H1 (cell line): Measurements from ENCODE around the gene UPF1. TPM values are rescaled to one million over a fixed set of nuclear protein-coding genes. Genes with fewer than 3 reads are reported as not detected.

ENCODE experiments used
- BCL11A ChIP-seq, 2 experiments: IDR thresholded peaks; one replicate each; pipeline ENCODE4 v1.6.1; 2011; ENCODE audit warnings: low read depth in 2 of 2, low read length in 2 of 2, mild to moderate bottlenecking in 2 of 2
- BRCA1 ChIP-seq: IDR thresholded peaks from 2 replicates; pipeline ENCODE4 v1.6.1; 2012; ENCODE audit warnings: low read depth, low read length, improper control_type of control experiment
- CBX5 ChIP-seq: fragments of 300-800, 300-1000 bp; sonication (generic); IDR thresholded peaks from 2 replicates; pipeline ENCODE4 v1.7.1; 2016; ENCODE audit warnings: antibody characterized with exemption, low read length, low read depth
- CEBPB ChIP-seq: IDR thresholded peaks from 2 replicates; pipeline ENCODE4 v1.6.1; 2012; ENCODE audit warnings: low read depth, low read length
- CREB1 ChIP-seq: IDR thresholded peaks from 2 replicates; pipeline ENCODE4 v1.6.1; 2012; ENCODE audit warnings: inconsistent platforms
- E2F6 ChIP-seq: IDR thresholded peaks from 2 replicates; pipeline ENCODE4 v1.6.1; 2012; ENCODE audit warnings: inconsistent platforms
- EGR1 ChIP-seq: IDR thresholded peaks from 2 replicates; pipeline ENCODE4 v1.6.1; 2011; ENCODE audit warnings: low read depth, low read length, borderline replicate concordance
- GABPA ChIP-seq: IDR thresholded peaks from 2 replicates; pipeline ENCODE4 v1.6.1; 2011; ENCODE audit warnings: mild to moderate bottlenecking, low read length, moderate library complexity, borderline replicate concordance; ENCODE audit not compliant: insufficient read depth
- GTF2F1 ChIP-seq: IDR thresholded peaks from 2 replicates; pipeline ENCODE4 v1.6.1; 2012; ENCODE audit warnings: low read depth, low read length, improper control_type of control experiment, borderline replicate concordance
- HDAC2 ChIP-seq, 2 experiments: fragments of 300-600 bp in 1 of 2; sonication (generic) in 1 of 2; IDR thresholded peaks; 2 replicates each; pipeline ENCODE4 v1.6.1; 2011 to 2012; ENCODE audit warnings: low read depth in 2 of 2, low read length in 2 of 2, mild to moderate bottlenecking in 2 of 2, moderate library complexity in 2 of 2, borderline replicate concordance in 1 of 2, inconsistent platforms in 1 of 2
- JUN ChIP-seq: IDR thresholded peaks from 2 replicates; pipeline ENCODE4 v1.6.1; 2011; ENCODE audit warnings: low read depth, mild to moderate bottlenecking, improper control_type of control experiment, low read length
- JUND ChIP-seq: IDR thresholded peaks from 2 replicates; pipeline ENCODE4 v1.6.1; 2011; ENCODE audit warnings: mild to moderate bottlenecking, improper control_type of control experiment, low read length
- KDM1A ChIP-seq: fragments of 200-600, 300-600 bp; sonication (generic); IDR thresholded peaks from 2 replicates; pipeline ENCODE4 v1.7.1; 2016; ENCODE audit warnings: mild to moderate bottlenecking, low read length, borderline replicate concordance
- KDM4A ChIP-seq: IDR thresholded peaks from one replicate; pipeline ENCODE4 v1.7.1; 2012; ENCODE audit warnings: low read depth, mild to moderate bottlenecking, moderate library complexity, low read length, inconsistent platforms; ENCODE audit not compliant: severe bottlenecking
- PHF8 ChIP-seq: fragments of 200-600 bp; sonication (generic); conservative IDR thresholded peaks from 2 replicates; pipeline ENCODE4 v1.7.1; 2012; ENCODE audit warnings: low read depth, mild to moderate bottlenecking, inconsistent platforms, low read length, moderate library complexity
- POU5F1 ChIP-seq: IDR thresholded peaks from 2 replicates; pipeline ENCODE4 v1.6.1; 2011; ENCODE audit warnings: low read depth, mild to moderate bottlenecking, low read length, moderate library complexity
- RXRA ChIP-seq: IDR thresholded peaks from 2 replicates; pipeline ENCODE4 v1.6.1; 2011; ENCODE audit warnings: low read depth, mild to moderate bottlenecking, low read length, moderate library complexity; ENCODE audit not compliant: insufficient read depth
- SAP30 ChIP-seq: fragments of 300-600 bp; sonication (generic); IDR thresholded peaks from 2 replicates; pipeline ENCODE4 v1.7.1; 2012; ENCODE audit warnings: low read length, moderate library complexity, mild to moderate bottlenecking, inconsistent platforms; ENCODE audit not compliant: insufficient read depth, insufficient replicate concordance
- SIN3A ChIP-seq, 2 experiments: IDR thresholded peaks in 1 of 2; conservative IDR thresholded peaks in 1 of 2; 2 replicates each; pipeline ENCODE4 v1.6.1; 2011 to 2012; ENCODE audit warnings: low read length in 2 of 2, improper control_type of control experiment in 1 of 2, low read depth in 1 of 2, mild to moderate bottlenecking in 1 of 2
- TAF7 ChIP-seq: optimal IDR thresholded peaks from 2 replicates; pipeline ENCODE3; 2011; ENCODE audit warnings: low read depth, mild to moderate bottlenecking, inconsistent platforms, low read length, moderate library complexity, borderline replicate concordance
- YY1 ChIP-seq: IDR thresholded peaks from 2 replicates; pipeline ENCODE4 v1.6.1; 2011; ENCODE audit warnings: low read depth, mild to moderate bottlenecking, low read length
- polyA plus RNA-seq, 7 experiments: library from polyadenylated mRNA; depleted of rRNA in 3 of 7; stranded (reverse) in 5 of 7; unstranded in 2 of 7; fragments of >200 nt in 5 of 7; fragments of 200-250 nt in 2 of 7; gene quantifications; 1 replicate in 5 of 7; 2 replicates in 1 of 7; 4 replicates in 1 of 7; pipeline versions ENCODE4 v1.2.1 to v1.2.3, GENCODE V29; 2011 to 2013; ENCODE audit warnings: missing spikeins in 2 of 7, mixed read lengths in 2 of 7
- total RNA-seq: library from RNA; stranded (reverse); fragmentation: NEBNext Ultra II Directional; extraction: Animal tissue kit (Norgen Biotek cat#: 25700); gene quantifications from 2 replicates; pipeline ENCODE4 v1.2.1, GENCODE V29; 2021

Gene UPF1
- total and polyA plus RNA-seq, 2 of the 8 experiments (the other 6 are each of a cell fraction or from before 2014, with no cell fraction given): 46.4 to 62.0 TPM

GRCh38 chr19:18831524-18832305, at the start of gene UPF1 (continued):
- TF ChIP-seq CEBPB: no peak
- no peak for TF ChIP-seq BRCA1
- peak; percentile 88 for TF ChIP-seq PHF8
- TF ChIP-seq EGR1: no peak
- no peak for TF ChIP-seq POU5F1
- no peak for TF ChIP-seq GTF2F1
- TF ChIP-seq JUND: no peak
- peak; percentile 86 for TF ChIP-seq KDM4A
- peak; percentile 88 for TF ChIP-seq TAF7
- TF ChIP-seq BCL11A (IDR thresholded peaks at IDR 0.05; ENCODE audit: low read depth in 2 of 2, low read length in 2 of 2): no peak
- TF ChIP-seq CREB1: no peak
- peak; percentile 38 for TF ChIP-seq E2F6
- no peak for TF ChIP-seq SIN3A (conservative IDR thresholded peaks at IDR 0.05 in 1 of 2, IDR thresholded peaks at IDR 0.05 in 1 of 2; ENCODE audit: low read depth in 1 of 2, low read length in 2 of 2)
- TF ChIP-seq YY1: no peak
- TF ChIP-seq SAP30: no peak
- TF ChIP-seq HDAC2 (IDR thresholded peaks at IDR 0.05; ENCODE audit: borderline replicate concordance in 1 of 2, low read depth in 2 of 2, low read length in 2 of 2): peak in 1 of 2 experiments; percentile 88; a peak in 1 of 4 replicates
- 0 out of 2 replicates have a peak, but pooled peaks have one; percentile 18 for TF ChIP-seq GABPA
- no peak for TF ChIP-seq CBX5
- no peak for TF ChIP-seq JUN
- TF ChIP-seq RXRA: no peak
- peak; percentile 89 for TF ChIP-seq KDM1A
